GM19099 (cell line): ENCODE results near the gene CHSY1.

Experiments used
- POLR2A ChIP-seq: IDR thresholded peaks from 3 replicates; pipeline ENCODE4 v1.6.1; 2011; ENCODE audit warnings: low read depth; ENCODE audit not compliant: insufficient read length; ENCODE audit errors: extremely low read depth

CHSY1 gene

GRCh38 chr15:101210058-101210457 lies 41.8 kb downstream of the CHSY1 start:
- no peak for TF ChIP-seq POLR2A

GRCh38 chr15:101209285-101209845 lies 42.5 kb downstream of the CHSY1 start:
- no peak for TF ChIP-seq POLR2A

GRCh38 chr15:101207867-101208288 lies 44.0 kb downstream of the CHSY1 start:
- TF ChIP-seq POLR2A, result no peak

- TF ChIP-seq POLR2A, result no peak
Measured at GRCh38 chr15:101206176-101206591, 45.7 kb downstream of the CHSY1 start.

- no peak for TF ChIP-seq POLR2A
Measured at GRCh38 chr15:101204739-101205535, 46.9 kb downstream of the CHSY1 start.

- no peak for TF ChIP-seq POLR2A
Measured at GRCh38 chr15:101203607-101204189, 48.1 kb downstream of the CHSY1 start.

- no peak for TF ChIP-seq POLR2A
Measured at GRCh38 chr15:101203029-101203573, 48.7 kb downstream of the CHSY1 start.

- no peak for TF ChIP-seq POLR2A
Measured at GRCh38 chr15:101201411-101202174, 50.3 kb downstream of the CHSY1 start.

- TF ChIP-seq POLR2A, result no peak
Measured at GRCh38 chr15:101200181-101200580, 51.7 kb downstream of the CHSY1 start.

GRCh38 chr15:101198800-101199199 lies 53.0 kb downstream of the CHSY1 start:
- no peak for TF ChIP-seq POLR2A

- no peak for TF ChIP-seq POLR2A
Measured at GRCh38 chr15:101198031-101198575, 53.7 kb downstream of the CHSY1 start.

- TF ChIP-seq POLR2A, result no peak
Measured at GRCh38 chr15:101194546-101195125, 57.2 kb downstream of the CHSY1 start.

GRCh38 chr15:101193806-101194545 lies 57.9 kb downstream of the CHSY1 start:
- TF ChIP-seq POLR2A, result no peak
